ENCODE data around the gene ADAMTSL4. TPM values are rescaled to one million over a fixed set of nuclear protein-coding genes. Genes with fewer than 3 reads are reported as not detected.
A peak's percentile ranks its signal among the peaks of the same experiment; 100 is the strongest.

The ADAMTSL4 gene
- total RNA-seq: 1 to 10 TPM; 8.9 to 10.0 TPM
- 14.2 TPM for polyA plus RNA-seq (ENCODE audit: insufficient read depth, low read depth, low replicate concordance)
- long read RNA-seq, donor 1, full-length matches to known transcripts: 1 of 1 reads
- long read RNA-seq, donor 1, partial matches to known transcripts: 0 of 1 reads
- long read RNA-seq, donor 1, other reads (novel, unspliced or antisense): 0 of 1 reads
- long read RNA-seq, donor 2, partial matches to known transcripts: 0 of 1 reads
- long read RNA-seq, donor 2, other reads (novel, unspliced or antisense): 0 of 1 reads

DNA sequence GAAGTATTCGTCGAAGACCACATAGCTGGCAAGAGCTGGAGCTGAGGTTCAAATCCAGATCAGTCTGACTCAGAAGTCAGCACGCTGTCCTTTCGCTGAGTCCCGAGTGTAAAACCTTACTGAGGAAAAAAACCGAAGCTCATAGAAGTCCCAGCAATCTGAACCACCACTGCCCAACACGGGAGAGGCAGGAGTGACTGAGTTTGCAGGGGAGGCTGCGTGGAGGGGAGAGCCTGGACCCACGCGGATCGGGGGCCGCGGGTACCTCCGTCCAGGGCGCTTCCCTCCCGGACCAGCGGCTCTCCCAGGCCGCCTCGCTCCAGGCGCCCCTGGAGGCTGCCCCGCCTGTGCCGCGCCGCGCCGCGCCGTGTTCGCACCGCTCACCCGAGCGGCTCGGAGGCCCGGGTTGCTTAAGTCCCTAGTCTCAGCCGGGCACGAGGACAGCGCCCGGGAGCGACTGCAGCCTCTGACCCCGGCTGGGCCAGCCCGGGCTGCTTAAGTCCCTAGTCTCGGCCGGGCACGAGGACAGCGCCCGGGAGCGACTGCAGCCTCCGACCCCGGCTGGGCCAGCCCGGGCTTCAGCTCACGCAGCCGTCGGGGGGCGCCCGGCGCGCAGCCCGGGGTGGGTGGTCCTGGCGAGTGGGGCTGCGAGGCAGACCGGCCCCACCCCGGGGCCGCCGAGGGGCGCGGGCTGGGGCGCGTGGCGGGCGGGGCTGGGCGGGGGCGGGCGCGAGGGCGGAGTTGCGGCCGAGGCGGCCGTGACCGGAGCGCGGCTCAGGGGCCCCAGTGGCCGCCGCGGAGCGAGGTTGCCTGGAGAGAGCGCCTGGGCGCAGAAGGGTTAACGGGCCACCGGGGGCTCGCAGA, at the start of gene ADAMTSL4:
TSS of gene ADAMTSL4 (plus strand) at position 777 of the 864 bp plus-strand sequence. CDS start 2,881 bp downstream, outside the sequence.
- DNase-seq: peak; percentile 60
- no peaks in the 10 kb centered on the region for H3K27me3 ChIP-seq
- peak within 1 kb of the TSS; percentile 59 to 60 for H3K4me3 ChIP-seq
- intact Hi-C loops (cut with DNase I; ENCODE audit: low total_unique reads): no loop called here
- 0% methylated on average over 6 to 66 of the region's 91 CpGs for WGBS, 2 donors
- H3K9me3 ChIP-seq: no peaks in the 10 kb centered on the region
- peak within 1 kb of the TSS; percentile 82 to 87 for H3K27ac ChIP-seq
- TF ChIP-seq, protein P1, sequence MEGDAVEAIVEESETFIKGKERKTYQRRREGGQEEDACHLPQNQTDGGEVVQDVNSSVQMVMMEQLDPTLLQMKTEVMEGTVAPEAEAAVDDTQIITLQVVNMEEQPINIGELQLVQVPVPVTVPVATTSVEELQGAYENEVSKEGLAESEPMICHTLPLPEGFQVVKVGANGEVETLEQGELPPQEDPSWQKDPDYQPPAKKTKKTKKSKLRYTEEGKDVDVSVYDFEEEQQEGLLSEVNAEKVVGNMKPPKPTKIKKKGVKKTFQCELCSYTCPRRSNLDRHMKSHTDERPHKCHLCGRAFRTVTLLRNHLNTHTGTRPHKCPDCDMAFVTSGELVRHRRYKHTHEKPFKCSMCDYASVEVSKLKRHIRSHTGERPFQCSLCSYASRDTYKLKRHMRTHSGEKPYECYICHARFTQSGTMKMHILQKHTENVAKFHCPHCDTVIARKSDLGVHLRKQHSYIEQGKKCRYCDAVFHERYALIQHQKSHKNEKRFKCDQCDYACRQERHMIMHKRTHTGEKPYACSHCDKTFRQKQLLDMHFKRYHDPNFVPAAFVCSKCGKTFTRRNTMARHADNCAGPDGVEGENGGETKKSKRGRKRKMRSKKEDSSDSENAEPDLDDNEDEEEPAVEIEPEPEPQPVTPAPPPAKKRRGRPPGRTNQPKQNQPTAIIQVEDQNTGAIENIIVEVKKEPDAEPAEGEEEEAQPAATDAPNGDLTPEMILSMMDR (IDR thresholded peaks at IDR 0.05): no peak
- TF ChIP-seq POLR2A (IDR thresholded peaks at IDR 0.05): no peak
- no peaks in the 10 kb centered on the region for H3K36me3 ChIP-seq (ENCODE audit: low read depth, missing control alignments)
- H3K4me1 ChIP-seq: peaks cover 39% of the 10 kb centered on the region

DNA sequence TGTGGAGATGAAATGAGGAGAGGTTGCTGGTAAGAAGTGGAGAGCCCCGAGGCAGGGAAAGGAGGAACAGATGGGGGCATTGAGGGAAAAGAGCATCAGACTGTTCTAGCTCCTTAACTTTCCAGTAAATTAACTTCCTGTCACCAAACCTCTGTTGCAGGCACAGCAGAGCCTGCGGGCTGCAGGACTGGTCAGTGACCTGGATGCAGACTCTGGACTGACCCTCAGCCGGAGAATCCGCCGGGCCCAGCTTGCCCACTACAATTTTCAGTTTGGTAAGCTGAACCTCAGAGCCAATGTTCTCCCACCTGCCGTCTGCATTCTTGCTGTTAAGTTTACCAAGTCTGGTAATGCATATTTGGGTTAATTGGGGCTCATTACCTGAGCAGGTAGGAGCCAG, 43.8 kb upstream of the ADAMTSL4 start:
- WGBS, 2 donors: 87 to 94% methylated on average over 6 of the region's 6 CpGs
- intact Hi-C loops (cut with DNase I; ENCODE audit: low total_unique reads): no loop called here
- no peak for TF ChIP-seq POLR2A (IDR thresholded peaks at IDR 0.05)
- TF ChIP-seq, protein P1 (IDR thresholded peaks at IDR 0.05): no peak
- Histone ChIP-seq H3K27me3 (no peaks in the 10 kb centered on the region), H3K4me3 (no peak overlapping the region), H3K36me3 (ENCODE audit: low read depth, missing control alignments) (no peaks in the 10 kb centered on the region), H3K4me1 (peaks cover 6% of the 10 kb centered on the region), H3K9me3 (no peaks in the 10 kb centered on the region), H3K27ac (no peak overlapping the region)
- no peak for DNase-seq

DNA sequence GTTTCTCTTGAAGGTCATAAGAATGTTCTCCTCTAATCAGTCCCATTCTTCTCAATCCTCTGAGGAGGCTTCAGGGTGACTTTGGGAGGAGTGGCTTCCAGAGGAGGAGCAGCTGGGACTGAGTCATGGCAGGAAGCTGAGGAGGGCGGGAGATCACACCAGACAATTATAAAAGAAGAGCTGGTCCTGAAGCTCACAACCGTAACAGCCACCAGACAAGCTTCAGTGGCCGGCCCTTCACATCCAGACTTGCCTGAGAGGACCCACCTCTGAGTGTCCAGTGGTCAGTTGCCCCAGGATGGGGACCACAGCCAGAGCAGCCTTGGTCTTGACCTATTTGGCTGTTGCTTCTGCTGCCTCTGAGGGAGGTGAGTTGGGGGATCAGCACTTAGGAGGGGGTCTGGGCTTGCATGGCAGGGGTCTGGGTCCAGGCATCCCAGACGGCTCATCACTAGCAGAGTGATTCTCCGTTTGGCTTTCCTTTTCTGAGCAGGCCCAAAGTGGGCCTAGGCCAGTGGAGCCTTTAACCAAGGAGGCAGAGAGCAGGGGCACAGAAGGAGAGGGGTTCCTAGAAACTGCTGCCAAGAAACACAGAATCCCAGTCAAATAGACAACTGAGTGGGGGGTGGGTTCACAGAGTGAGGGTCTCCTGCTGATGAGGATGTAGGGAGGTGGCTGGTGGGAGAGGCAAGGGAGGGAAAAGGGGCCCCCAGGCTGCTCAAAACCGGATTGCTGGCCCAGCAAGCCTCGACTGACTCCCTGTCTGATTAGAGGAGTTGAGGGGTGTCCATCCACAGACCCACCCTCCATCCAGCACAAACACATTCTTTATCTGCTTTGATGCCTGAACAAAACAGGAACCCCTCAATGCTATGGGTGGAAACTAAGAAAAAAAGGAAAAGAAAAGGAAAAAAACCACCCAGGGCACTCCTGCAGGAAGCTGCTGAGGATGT, 41.0 kb upstream of the ADAMTSL4 start, which contains the start of gene ECM1:
TSS of gene ECM1 (plus strand) at position 198 of the 953 bp plus-strand sequence. CDS start at position 299, 101 bp downstream.
- Histone ChIP-seq H3K4me3 (no peak within 1 kb of the TSS), H3K4me1 (peaks cover 6% of the 10 kb centered on the region), H3K27me3 (no peaks in the 10 kb centered on the region), H3K27ac (no peak within 1 kb of the TSS), H3K9me3 (no peaks in the 10 kb centered on the region), H3K36me3 (ENCODE audit: low read depth, missing control alignments) (no peaks in the 10 kb centered on the region)
- no peak for TF ChIP-seq POLR2A (IDR thresholded peaks at IDR 0.05)
- TF ChIP-seq, protein P1 (IDR thresholded peaks at IDR 0.05): no peak
- intact Hi-C loops (cut with DNase I; ENCODE audit: low total_unique reads): no loop called here
- WGBS, 2 donors: 58 to 63% methylated on average over 6 to 7 of the region's 7 CpGs
- DNase-seq: peak; percentile 26

DNA sequence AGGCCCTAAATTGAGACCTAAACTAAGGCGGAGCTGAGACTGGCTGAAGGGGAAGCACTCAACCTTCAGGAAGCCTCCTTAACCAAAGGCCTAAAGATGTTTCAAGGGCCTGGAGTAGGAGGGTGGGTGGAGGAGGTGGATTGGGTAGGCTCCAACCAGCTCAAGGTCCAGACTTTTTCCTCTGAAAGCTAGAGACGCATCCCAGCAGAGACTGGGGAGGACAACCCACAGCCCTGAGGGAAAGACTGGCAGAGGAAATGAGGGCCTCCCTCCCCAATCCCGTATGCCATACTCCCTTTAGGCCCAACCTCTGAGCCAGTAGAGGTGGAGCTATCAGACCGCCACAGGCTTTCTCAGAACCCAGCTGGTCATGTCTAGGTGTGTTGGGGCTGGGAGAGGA, 40.2 kb upstream of the ADAMTSL4 start:
- Histone ChIP-seq H3K9me3 (no peaks in the 10 kb centered on the region), H3K27ac (no peak overlapping the region), H3K27me3 (no peaks in the 10 kb centered on the region), H3K4me3 (no peak overlapping the region), H3K36me3 (ENCODE audit: low read depth, missing control alignments) (no peaks in the 10 kb centered on the region), H3K4me1 (peaks cover 6% of the 10 kb centered on the region)
- 61 to 73% methylated on average over 4 of the region's 4 CpGs for WGBS, 2 donors
- intact Hi-C loops (cut with DNase I; ENCODE audit: low total_unique reads): no loop called here
- DNase-seq: no peak
- TF ChIP-seq, protein P1 (IDR thresholded peaks at IDR 0.05): no peak
- no peak for TF ChIP-seq POLR2A (IDR thresholded peaks at IDR 0.05)
